Heart left ventricle (tissue), 16 donors: ENCODE measurements around the gene PRKN. TPM values are rescaled to one million over a fixed set of nuclear protein-coding genes. Genes with fewer than 3 reads are reported as not detected.
A peak's percentile ranks its signal among the peaks of the same experiment; 100 is the strongest.

Source experiments
- ATAC-seq, 4 donors: fragments of 200-7000 bp; cut with Tn5 transposase; one replicate each; pipeline ENCODE4 v1.9.1; 2020 to 2022; ENCODE audit warnings: moderate library complexity in 4 of 4, mild to moderate bottlenecking in 3 of 4, moderate number of reproducible peaks in 1 of 4
- DNase-seq, 5 donors: peaks; one replicate each; pipeline ENCODE4 v3.0.0-alpha.2; 2020
- H3K27ac ChIP-seq, 12 donors: fragments of 200-600 bp; sonication (generic) in 4 of 12; one replicate each; pipeline versions ENCODE4 v1.5.0 to v1.8.0; 2016 to 2022; ENCODE audit warnings: mild to moderate bottlenecking in 2 of 12
- H3K27me3 ChIP-seq, 9 donors: fragments of 200-600 bp; sonication (generic) in 2 of 9; one replicate each; pipeline versions ENCODE4 v1.5.1 to v1.8.0; 2016 to 2022; ENCODE audit warnings: mild to moderate bottlenecking in 3 of 9
- H3K36me3 ChIP-seq, 9 donors: fragments of 200-600 bp; sonication (generic) in 2 of 9; one replicate each; pipeline versions ENCODE4 v1.5.0 to v1.8.0; 2018 to 2022; ENCODE audit warnings: mild to moderate bottlenecking in 2 of 9
- H3K4me1 ChIP-seq, 12 donors: fragments of 200-600 bp; sonication (generic) in 4 of 12; one replicate each; pipeline versions ENCODE4 v1.5.0 to v1.8.0; 2016 to 2022; ENCODE audit warnings: mild to moderate bottlenecking in 3 of 12
- H3K4me3 ChIP-seq, 12 donors: fragments of 200-600 bp; sonication (generic) in 4 of 12; one replicate each; pipeline versions ENCODE4 v1.5.0 to v1.8.0; 2017 to 2022; ENCODE audit warnings: mild to moderate bottlenecking in 9 of 12, moderate library complexity in 4 of 12
- H3K9me3 ChIP-seq, 12 donors: fragments of 200-600 bp; sonication (generic) in 4 of 12; one replicate each; pipeline versions ENCODE4 v1.5.0 to v1.8.0; 2016 to 2022; ENCODE audit warnings: mild to moderate bottlenecking in 1 of 12
- CTCF ChIP-seq, 12 donors: fragments of 200-600 bp; sonication (generic) in 4 of 12; IDR thresholded peaks; one replicate each; pipeline versions ENCODE4 v1.5.0 to v1.8.0; 2018 to 2022; ENCODE audit warnings: antibody characterized with exemption in 12 of 12, mild to moderate bottlenecking in 5 of 12
- POLR2A ChIP-seq, 2 donors: fragments of 450-650 bp; IDR thresholded peaks; one replicate each; pipeline ENCODE4 v1.6.1; 2017; ENCODE audit warnings: antibody characterized with exemption in 2 of 2, mild to moderate bottlenecking in 2 of 2, moderate library complexity in 2 of 2
- WGBS, 4 donors: extraction: QIAGEN DNeasy Blood & Tissue Kit in 2 of 4; methylation state at CpG; one replicate each; pipeline versions ENCODE4 v1.1.5 to v1.1.7; 2013 to 2018; 5-methylcytosine and 5-hydroxymethylcytosine counted together
- intact Hi-C, 10 donors: fragments of 100-400 bp; cut with DNase I; formaldehyde crosslinking; loops; one replicate each; pipeline versions ENCODE4 v1.11.1 to v1.14.2; 2022
- polyA plus RNA-seq, 2 donors: library from polyadenylated mRNA; stranded (reverse); fragments of 200-250 nt; gene quantifications; one replicate each; pipeline ENCODE4 v1.2.3, GENCODE V29; 2013
- total RNA-seq, 9 donors: library from RNA; depleted of rRNA in 2 of 9; stranded (reverse); fragments of >200 nt in 2 of 9; fragmentation: NEBNext Ultra II Directional in 3 of 9; extraction: Animal tissue kit (Norgen Biotek cat#: 25700) in 3 of 9; gene quantifications; one replicate each; pipeline versions ENCODE4 v1.1.0 to v1.2.4, GENCODE V29; 2016 to 2023
- donor health status: ischemic (EF 13 %, LVEDD 7.1; RV severe dilation, severe dysfunction).
- donor health status: healthy with polysubstance abuse.
- donor health status: DM: no; HTN: yes; CAD: no.
- donor health status: DM: no; HTN: no; CAD: no.
- donor health status: ischemic (EF 25% LVEDD 6.9; RV normal size, moderate dysfunction).
- donor health status: ischemic (EF 25% LVEDD 5.7; RV mildly dilated, moderate dysfunction).
- donor health status: healthy.
- donor health status: DM: yes; HTN: yes; CAD: no.
- donor health status: ischemic (EF 35%, LVEDD 5.7; RV mildly dilated, moderate dysfunction).
- donor health status: nonischemic (EF 11% LVEDD 7.7; RV severe dilation, severe dysfunction).
- donor health status: DM: yes; HTN: yes; CAD: no.
- donor health status: PGD.
- donor health status: ischemic (EF 29% LVEDD 5.4; RV normal size, mild dysfunction).
- donor health status: nonischemic (EF 23%, LVEDD 6.1; RV moderate dilation, normal function).

PRKN gene
- total and polyA plus RNA-seq, 11 donors = 3.4 to 32.5 (median 21.2) TPM

DNA sequence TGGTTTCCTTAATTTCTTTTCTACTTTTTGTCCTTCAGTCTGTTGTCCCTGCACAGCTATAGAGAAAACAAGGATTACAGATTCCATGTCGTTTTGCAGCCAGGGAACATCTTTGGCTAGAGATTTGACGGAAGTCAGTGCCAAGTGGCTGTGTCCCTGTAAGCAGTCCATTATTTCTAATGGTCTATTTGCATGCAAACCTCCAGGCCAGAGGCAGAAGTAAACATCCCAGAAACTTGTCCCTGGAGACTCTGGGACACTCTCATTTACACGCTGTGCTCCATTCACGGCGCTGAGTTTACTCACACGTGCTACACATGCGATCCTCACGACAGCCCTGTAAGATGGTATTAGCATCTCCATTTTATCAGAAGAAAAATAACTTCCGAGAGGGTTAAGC lies 355.5 kb downstream of the PRKN start:
- Histone ChIP-seq H3K9me3 (no peaks in the 10 kb centered on the region), H3K27ac (no peak overlapping the region), H3K36me3 (no peaks in the 10 kb centered on the region), H3K4me3 (no peak overlapping the region), H3K27me3 (no peaks in the 10 kb centered on the region), H3K4me1 (peaks cover 0 to 11% (median 3%) of the 10 kb centered on the region in 12 donors)
- ATAC-seq = no peak
- TF ChIP-seq POLR2A (IDR thresholded peaks at IDR 0.05) (no peak), CTCF (IDR thresholded peaks at IDR 0.05) (no peak)
- DNase-seq = no peak
- intact Hi-C loops = no loop called here
- 74 to 82% (median 77%) methylated on average over 9 of the region's 9 CpGs for WGBS, 4 donors

DNA sequence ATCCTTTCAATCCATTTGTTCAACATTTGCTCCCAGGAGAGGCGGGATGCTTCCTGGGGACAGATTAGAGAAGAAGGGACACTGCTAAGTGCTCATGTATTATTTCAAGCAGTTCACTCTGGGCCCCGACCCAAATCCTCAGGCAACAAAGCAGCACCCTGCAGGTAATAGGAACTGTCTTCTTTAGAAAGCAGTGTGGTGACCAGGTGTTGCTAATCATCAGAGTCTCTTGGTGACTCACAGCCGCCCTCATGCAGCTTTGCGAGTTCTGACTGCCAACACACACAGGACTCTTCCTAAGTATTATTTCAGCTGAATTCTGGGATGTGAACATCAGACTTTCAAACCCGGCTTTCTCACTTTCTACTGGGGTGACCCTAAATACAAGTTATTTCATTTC lies 356.4 kb downstream of the PRKN start:
- DNase-seq = no peak
- TF ChIP-seq CTCF (IDR thresholded peaks at IDR 0.05) (no peak), POLR2A (IDR thresholded peaks at IDR 0.05) (no peak)
- H3K27ac ChIP-seq = no peak overlapping the region
- H3K4me3 ChIP-seq = no peak overlapping the region
- ATAC-seq = no peak
- H3K9me3 ChIP-seq = no peaks in the 10 kb centered on the region
- intact Hi-C loops = no loop called here
- no peaks in the 10 kb centered on the region for H3K27me3 ChIP-seq
- H3K4me1 ChIP-seq = peaks cover 0 to 11% (median 3%) of the 10 kb centered on the region in 12 donors
- H3K36me3 ChIP-seq = no peaks in the 10 kb centered on the region
- WGBS, 4 donors = 88 to 94% (median 91%) methylated on average over 5 of the region's 5 CpGs

DNA sequence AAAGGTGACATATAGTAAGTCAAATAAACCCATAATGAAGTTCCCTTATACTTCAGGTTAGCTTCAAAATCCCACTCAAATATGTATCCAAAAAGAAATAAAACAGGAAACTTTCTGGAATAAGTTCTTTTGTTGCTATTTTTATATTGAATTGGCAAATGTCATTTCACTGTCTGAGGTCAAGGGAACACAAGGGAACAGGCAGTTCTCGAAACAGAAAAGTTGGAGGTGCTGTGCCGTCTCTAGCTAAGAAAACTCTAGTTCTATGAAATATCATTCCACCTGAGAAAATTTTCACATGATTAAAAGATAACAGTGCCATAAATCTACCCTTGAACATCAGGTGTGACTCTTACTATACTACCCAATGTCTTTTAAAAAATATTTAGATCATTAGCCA lies 358.5 kb downstream of the PRKN start:
- Histone ChIP-seq H3K27ac (no peak overlapping the region), H3K4me3 (no peak overlapping the region), H3K36me3 (no peaks in the 10 kb centered on the region), H3K27me3 (no peaks in the 10 kb centered on the region), H3K4me1 (peaks cover 0 to 11% (median 3%) of the 10 kb centered on the region in 12 donors), H3K9me3 (no peaks in the 10 kb centered on the region)
- DNase-seq (no peak), ATAC-seq (peak in 2 of 4 donors; percentile 35 to 46)
- TF ChIP-seq POLR2A (IDR thresholded peaks at IDR 0.05) (no peak), CTCF (IDR thresholded peaks at IDR 0.05) (no peak)
- intact Hi-C loops = loop anchor here in 1 of 10 donors (10.0 kb wide), 1 partner anchor 184 kb away; no protein-coding TSS in a partner anchor
- WGBS, 4 donors = 33 to 67% (median 48%) methylated on average over 2 of the region's 2 CpGs

DNA sequence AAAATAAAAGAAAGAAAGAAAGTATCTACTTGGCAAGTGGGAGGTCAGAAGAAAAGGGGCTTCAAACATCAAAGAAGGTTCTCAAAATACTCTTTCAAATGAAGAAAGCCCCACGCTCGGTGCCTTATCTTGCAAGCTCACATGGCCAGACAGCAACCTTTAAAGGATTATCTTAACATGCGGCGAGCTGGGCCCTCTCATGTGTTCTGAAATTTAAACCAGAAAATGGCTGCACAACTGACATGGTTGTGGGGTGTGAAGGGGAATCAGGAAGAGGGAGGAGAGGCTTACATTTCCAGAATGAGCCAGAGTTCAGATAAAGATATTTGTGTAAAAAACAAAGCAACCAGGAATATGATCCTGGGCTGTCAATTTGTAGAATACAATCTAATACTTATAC lies 363.1 kb downstream of the PRKN start:
- WGBS, 4 donors = 67 to 76% (median 70%) methylated on average over 4 of the region's 4 CpGs
- intact Hi-C loops = loop anchor here in 1 of 10 donors (10.0 kb wide), 1 partner anchor 180 kb away; no protein-coding TSS in a partner anchor
- no peaks in the 10 kb centered on the region for H3K27me3 ChIP-seq
- no peak overlapping the region for H3K4me3 ChIP-seq
- peaks cover 0 to 20% (median 3%) of the 10 kb centered on the region in 12 donors for H3K4me1 ChIP-seq
- ATAC-seq = no peak
- H3K36me3 ChIP-seq = no peaks in the 10 kb centered on the region
- no peak for DNase-seq
- TF ChIP-seq POLR2A (IDR thresholded peaks at IDR 0.05) (no peak), CTCF (IDR thresholded peaks at IDR 0.05) (no peak)
- H3K9me3 ChIP-seq = no peaks in the 10 kb centered on the region
- no peak overlapping the region for H3K27ac ChIP-seq
